OCI-M1 (cell line): ENCODE measurements around the gene ADCY4.

Source experiments
- DNase-seq: peaks from one replicate; lab custom pipeline; 2025; lab: John Stamatoyannopoulos, UW

ADCY4 gene

DNA sequence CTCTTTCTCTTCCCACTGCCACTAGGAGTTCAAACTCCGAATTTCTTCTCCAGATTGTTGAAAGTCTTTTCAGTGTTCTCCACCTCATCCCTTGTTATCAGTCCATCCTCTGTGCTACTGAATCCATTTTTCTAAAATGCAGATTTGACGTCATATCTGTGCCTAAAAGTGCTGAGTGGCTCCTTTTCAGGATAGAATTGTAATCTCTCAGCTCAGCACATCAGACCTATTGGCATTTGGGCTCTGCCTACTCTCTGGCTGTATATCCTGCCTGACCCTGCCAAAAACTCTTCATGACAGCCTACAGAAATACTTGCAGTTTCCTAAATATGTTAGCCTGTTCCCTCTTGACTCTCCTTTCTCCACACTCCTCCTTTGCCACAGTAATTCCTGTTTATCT, 62.4 kb downstream of the ADCY4 start:
- DNase-seq, result no peak

DNA sequence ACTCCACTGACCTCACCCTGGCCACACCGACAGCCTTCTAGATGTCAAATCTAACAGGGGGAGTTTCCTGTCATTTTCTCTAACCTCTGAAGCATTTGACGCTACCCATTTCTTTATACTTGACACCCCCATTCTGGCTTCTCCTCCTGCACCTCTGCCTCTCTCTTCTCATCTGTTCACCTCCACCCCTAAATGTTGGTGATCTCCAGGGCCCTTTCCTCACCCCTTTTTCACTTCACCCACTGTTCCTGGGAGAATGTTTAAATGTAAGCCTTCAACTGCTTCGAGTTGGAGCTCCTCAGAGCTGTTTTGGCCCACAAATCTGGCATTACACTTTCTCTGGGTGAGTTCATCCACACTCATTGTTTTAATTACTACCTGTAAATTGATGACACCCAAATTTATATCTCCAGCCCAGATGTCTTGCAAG, 63.0 kb downstream of the ADCY4 start:
- no peak for DNase-seq

DNA sequence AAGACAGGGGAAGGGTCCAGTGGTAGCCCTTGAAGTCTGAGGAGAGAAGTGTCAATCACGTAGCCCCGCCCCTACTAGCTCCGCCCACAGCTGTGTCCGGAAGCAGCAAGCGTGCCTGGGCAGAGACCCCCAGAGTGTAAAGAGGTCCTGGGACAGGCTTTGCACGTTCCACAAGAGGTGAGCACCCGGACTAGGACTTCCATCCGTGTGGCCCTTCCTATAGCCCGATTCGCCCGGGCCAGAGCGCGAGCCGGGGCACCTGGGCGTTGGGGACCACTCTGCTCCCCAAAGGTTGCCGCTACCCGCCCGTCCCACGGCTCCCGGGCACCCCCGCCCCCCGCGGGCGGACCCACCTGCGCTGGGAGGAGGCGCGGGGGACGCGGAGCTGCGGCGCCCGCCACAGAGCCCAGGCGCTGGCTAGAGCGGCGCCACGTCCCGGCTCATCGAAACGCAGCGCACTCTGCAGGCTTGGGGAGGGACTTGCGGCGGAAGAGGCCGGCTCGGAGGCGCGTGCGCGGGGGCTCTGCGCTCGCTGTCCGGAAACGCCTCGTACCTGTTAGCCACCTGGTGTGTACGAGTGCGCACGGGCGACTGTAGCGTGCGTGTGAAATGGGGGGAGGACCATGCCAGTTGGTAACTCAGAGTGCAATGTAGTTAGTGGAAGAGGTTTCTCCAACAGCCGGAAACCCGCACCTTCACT, 63.6 kb downstream of the ADCY4 start, which contains the start of gene RABGGTA:
RABGGTA (minus strand) TSS at position 464 of the 700 bp plus-strand sequence. CDS start 482 bp downstream, outside the sequence.
- peak; percentile 91 for DNase-seq

DNA sequence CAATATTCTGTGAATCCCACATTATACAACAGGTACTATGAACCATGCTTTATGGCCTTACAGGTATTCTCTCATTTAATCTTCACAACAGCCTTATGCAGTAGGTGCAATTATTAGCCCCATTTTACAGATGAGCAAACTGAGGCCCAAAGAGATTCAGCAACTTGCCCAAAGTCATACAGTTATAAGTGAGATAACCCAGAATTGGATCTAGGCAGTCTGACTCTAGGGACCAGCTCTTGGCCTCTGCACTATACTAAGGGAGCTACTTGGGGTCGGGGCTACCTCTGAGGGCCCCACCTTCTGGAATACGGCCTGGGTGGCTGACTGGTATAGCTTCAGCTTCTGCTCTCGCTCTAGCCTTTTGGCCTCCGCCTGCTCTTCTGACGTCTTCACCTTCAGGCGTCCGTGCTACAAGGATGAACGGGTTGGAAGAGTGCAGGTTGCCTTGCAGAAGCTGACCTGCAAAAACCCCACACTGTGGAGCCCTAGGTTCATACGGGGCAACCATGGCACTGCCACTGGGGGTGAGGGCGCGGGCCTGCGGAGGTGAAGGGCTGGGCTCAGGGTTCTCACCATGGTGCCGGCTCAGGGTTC, 64.2 kb downstream of the ADCY4 start:
- peak; percentile 40 for DNase-seq

DNA sequence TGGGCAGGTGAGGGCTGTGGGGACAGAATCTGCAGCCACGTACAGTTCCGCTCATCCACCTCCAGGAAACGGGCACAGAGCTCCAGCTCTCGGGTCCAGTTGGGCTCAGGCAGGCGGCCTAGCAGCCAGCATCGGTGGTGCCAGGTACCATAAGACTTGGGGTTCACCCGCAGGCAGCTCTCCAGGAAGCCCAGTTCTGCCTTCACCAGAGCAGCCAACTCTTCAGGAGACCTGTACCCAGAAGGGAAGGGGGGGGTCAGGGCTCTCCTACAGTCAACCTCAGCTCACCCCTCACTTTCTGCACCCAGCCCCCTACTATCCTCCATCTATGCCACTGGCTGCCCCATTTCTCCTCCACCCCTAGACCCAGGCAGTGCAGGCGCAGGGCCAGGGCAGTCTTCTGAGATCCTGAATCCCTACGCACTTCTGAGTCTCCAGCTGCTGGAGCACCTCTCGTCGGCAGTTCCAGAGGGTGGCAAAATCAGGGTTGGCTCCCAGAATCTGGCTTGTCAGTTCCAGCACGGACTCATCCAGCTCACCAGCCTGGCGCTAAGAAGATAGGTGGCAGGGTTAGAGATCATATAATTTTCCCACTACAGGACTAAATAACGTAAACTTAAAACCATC, 64.8 kb downstream of the ADCY4 start:
- no peak for DNase-seq

DNA sequence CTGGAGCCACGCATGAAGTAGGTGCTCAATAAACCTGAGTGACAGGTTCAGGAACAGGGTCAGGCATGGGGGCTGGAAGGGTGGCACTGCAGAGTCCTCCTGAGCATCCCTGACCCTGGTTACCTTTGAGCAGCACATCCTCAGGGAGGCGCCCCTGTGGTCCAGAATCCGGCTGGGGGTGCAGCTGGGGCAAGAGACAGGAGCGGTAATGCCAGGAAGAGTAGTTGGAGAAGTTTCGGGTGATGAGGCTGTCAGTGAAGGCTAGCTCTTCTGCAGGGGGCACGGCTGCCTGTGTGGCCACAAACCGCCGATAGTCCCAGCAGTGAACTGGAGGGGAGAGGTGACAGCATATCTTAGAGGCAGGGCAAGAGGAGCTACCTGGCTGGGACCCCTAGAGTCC, 65.5 kb downstream of the ADCY4 start:
- no peak for DNase-seq
